Stimulated activated naive CD4-positive, alpha-beta T cell treated with Interleukin-2 at 50 U/mL for 16 hours (primary cell): ENCODE measurements around the gene CDKAL1.
"Not testable (repeated sequence)": the region's sequence is repeated elsewhere in the genome, so short reads cannot be mapped to it uniquely, and the experiment has no call there.

ENCODE experiments used
- DNase-seq: peaks from one replicate; lab custom pipeline; 2025; lab: John Stamatoyannopoulos, UW

CDKAL1 gene

GRCh38 chr6:20800653-20801052 is 266.4 kb downstream of the CDKAL1 start:
- no peak for DNase-seq

- no peak for DNase-seq
These were observed 267.3 kb downstream of the CDKAL1 start for GRCh38 chr6:20801595-20801994.

DNA sequence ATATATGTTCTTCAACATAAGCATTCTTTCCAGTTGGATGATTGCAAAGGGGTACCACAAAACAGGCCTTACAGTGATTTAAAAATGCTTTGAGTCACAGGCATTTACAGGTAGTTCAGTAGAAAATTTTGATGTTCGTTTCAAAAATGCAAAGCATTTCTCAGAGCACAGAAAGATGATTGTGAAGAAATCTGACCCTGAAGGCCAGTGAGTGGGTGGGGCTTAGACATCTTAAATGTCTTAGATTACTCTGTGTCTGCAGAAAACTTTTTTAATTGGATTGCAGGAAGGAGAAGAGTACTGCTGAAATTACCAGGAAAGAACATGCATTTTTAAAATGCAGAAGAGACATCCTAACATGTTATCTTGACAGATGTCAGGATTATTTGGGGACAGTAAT is 268.3 kb downstream of the CDKAL1 start:
- no peak for DNase-seq

- no peak for DNase-seq
These were observed 270.8 kb downstream of the CDKAL1 start for GRCh38 chr6:20805021-20805420.

DNA sequence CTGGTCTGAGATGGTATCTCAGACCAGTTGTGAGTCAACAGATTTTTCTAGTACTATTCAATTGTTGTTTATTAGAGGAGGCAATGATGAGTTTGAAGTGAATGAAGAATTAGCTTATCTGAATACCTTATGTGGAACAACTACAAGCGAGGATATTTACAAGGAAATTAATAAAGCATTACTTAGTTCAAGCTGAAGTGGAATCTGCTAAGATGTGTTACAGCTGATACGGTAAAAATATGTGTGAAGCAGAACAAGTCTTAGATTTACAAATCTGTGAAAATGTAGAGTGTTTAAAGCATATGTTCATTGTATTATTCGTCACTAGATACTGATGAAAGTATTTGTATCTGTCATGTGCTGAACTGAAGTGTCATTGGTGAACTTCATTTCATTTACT is 272.4 kb downstream of the CDKAL1 start:
- DNase-seq, result no peak

DNA sequence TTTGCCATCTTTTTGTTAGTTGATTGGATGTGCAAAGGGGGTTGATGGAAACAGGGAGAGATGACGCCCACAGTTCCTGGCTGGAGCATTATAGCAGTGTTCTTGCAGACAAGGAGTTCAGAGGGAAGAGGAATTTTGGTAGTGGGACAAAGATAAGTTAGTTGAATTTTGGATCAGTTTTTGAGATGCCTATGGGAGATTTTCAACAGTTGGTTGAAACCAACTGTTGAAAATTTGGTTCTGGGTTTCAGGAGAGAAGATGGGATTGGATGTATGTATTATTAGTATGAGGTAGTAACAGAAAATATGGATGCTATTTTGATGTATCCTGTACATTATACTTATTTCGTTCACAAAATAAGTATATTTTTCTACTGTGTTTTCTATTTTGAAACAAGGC is 274.2 kb downstream of the CDKAL1 start:
- DNase-seq, result no peak

DNA sequence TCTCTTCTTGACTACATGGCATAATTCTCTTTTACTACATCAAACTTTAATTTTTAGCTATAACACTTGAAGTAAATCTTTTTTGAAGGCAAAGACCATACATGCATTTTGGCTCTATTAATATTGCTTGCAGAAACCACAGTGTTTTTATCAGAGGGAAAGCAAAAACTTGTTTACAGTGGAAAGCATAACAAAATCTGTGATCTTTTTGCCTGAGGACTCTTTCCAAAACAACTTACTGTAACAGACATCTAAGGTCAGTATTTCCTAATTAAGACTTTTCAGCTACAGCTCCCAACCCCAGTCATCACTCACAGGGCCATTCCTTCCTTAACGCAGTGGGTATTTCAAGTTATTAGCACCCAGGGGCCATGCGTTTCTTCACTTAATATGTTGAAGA is 274.7 kb downstream of the CDKAL1 start:
- no peak for DNase-seq

GRCh38 chr6:20810727-20811108 is 276.5 kb downstream of the CDKAL1 start:
- no peak for DNase-seq

DNA sequence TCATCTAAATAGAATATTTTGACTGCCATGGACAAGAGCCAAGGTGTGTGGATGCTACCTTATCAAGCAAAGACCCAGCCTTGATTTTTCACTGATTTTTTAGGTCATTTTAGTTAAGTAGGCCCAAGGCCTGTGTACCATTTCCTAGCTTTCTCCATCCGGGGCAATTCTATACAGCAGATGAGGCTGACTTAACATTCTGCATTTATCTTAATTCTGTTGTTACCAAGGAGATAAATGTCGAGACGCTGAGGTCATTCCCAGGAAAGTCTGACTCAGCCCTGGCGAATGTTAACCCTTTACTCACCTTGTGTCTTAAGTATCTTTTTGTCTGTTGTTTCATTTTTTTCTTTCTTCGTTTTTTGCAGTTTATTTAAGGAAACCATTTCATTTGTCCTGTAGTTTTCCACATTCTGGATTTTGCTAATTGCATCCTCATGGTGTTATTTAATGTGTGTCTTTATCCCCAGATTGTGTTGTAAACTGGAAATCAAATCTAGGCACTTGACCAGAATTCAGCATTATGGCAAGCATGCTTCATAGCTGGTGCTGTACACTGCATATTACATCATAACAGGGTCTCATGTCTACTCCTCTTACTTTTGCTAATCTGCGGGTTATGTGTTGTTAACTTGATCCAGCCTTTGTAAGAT is 277.0 kb downstream of the CDKAL1 start:
- DNase-seq, result no peak

DNA sequence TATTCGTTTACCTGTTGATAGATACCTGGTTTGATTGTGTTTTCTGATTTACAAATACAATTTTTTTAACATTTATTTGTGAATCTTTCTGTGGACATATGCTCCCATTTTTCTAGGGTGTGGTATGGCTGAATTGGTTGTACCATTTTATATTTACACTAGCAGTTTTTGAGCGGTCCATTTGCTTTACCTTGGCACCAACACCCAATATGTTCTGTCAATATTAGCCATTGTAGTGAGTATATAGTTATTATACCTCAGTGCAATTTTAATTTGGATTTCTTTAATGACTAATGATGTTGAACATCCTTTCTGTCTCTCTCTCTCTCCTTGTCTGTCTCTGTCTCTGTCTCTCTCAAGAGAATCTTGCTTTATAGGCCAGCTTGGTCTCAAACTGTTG is 278.5 kb downstream of the CDKAL1 start:
- DNase-seq, result no peak

DNA sequence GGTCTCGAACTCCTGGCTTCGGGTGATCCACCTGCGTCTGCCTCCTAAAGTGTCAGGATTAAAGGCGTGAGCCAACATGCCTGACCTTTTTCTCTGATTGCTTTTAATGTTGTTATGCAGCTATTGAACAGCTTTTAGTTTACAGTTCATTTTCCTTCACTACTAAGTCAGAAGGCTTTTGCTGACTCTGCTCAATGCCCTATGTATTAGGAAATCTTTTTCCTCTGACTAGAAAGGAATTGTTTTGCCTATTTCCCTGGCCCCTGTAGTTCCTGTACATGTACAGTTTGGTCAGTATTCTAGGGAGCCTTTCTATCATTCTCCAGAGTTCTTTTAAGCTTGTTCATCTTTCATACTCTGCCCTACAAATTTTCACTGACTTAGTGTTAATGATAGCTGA is 280.2 kb downstream of the CDKAL1 start:
- DNase-seq, result no peak

DNA sequence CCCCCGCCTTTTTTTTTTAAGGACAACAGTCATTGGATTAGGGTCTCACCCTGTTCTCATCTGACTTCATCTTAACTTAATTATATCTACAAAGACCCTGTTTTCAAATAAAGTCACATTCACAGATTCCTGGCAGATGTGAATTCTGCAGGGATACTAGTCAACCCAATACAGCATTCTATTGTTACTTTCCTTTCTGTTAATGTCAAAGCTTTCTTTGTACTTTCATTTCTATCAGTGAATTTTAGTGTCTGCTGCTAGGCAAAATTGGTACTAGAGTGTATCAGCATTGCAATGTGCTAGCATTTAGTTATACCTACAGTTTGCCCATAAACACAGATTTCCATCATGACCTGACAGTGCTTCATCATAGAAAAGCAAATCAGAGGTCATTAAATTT is 281.9 kb downstream of the CDKAL1 start:
- DNase-seq, result no peak

DNA sequence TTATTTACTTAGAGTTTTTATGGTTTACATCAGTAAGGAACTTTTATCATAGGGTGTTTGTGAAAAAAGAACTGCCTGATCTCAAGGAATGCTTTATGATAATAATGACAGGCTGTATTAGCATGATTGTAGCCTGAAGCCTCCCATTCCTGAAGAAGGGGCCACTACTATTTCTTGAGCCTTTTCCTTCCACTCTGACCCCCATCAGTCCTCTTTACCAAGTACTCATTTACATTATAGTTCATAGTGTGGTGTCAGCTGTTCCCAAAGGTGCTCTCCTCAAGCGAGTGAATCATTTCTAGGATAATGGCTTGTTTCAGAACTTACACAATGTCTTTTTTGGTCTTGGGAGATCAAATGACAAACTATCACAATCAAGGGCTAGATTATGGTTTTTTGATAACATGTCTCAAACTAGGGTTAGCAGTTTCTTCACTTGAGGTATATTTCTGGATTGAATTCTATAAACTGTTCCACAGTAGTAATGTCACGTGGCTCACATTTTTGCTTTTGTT is 283.6 kb downstream of the CDKAL1 start:
- DNase-seq, result no peak

DNA sequence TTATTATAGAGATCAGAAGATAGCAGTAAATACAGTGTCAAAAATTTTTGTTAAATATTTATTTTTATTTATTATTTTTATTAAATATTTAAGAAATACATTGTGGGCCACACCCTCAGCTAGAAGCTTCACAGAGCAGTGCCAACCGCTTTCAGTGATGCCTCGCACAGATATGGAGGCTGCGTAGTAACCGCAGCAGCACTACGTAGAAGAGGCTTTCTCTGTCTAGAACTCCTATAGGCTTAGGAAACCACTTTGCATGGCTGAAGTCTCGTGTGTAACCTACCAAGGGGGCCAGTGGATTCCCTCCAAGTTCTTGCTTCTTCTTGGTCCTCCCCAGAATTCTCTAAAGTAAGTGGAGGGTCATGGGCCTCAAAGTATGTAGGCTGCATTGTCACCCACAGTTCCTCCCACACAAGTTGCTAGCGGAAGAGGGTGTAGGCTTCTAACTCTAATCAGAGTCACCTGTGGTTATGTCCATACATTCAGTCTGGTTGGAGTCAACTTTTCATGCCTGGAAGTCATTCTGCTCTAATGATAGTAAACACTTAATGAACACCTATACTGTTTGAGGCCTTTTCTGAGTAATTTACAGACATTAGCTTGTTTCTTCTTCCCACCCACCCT is 285.6 kb downstream of the CDKAL1 start:
- DNase-seq, result no peak

DNA sequence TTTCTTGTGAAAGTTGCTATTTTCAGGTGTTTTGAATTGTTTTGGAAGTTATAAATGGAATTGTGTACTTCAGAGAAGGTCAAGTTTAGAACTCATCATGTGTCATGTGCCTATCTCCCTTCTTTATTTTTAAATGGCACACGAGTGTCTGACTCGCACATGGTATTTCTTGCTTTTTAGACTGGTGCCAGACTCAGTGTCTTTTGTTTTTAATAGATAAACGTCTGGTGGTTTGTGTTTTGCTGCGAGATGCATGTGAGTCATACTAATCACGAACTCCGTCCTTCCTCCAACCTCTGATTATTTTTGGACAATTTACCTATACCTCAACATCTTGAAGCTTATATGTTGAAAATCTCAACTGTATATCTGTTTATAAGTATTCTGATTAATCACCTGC is 292.1 kb downstream of the CDKAL1 start:
- DNase-seq, result no peak

GRCh38 chr6:20827798-20828197 is 293.5 kb downstream of the CDKAL1 start:
- DNase-seq, result no peak

DNA sequence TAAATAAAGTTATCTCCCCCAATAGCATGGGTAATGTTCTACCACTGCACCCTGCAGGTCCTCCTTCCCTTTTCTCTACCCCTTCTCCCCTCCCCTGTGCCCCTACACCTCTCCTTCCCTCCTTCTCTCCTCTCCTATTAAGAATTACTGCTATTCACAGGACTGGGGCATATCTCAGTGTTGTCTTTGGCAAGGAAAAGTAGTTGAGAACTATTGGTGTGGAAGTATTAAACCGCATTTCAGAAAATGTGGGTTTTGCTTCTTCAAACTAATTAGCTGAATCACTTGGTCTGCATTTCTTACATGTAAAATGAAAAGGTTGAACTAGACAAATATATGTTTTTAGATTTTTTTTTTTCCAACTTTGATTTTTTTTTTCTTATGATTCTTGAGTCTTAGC is 296.3 kb downstream of the CDKAL1 start:
- DNase-seq, result no peak

- not testable (repeated sequence) for DNase-seq
These were observed 297.0 kb downstream of the CDKAL1 start for GRCh38 chr6:20831251-20831650.

DNA sequence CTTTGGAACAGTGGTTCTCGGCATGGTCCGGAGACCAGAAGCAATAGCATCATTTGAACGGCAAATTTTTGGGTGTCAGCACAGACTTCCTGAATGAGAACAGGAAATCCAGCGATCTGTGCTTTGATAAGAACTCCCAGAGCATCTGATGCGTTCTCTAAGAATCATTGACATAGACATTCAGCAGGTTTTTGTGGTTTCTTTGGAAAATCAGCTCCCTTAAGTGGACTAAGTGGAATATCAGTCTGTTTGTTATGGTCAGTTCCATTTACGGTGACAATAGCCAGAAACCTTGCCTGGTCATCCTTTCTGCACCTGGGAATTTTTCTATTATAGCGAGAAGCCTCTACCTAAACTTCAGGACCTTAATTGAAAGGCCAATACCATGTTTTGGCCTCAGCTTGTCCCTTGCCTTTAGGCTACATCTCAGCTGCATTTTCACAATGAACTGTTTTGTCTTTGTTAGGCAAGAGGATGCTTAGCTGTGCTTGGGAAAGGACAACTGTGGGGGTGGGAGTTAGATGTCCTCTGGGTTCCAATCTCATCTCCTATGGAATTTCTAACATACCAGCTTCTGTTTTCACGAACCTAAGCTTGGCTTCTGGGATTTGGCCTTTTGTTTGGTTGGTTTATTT is 299.7 kb downstream of the CDKAL1 start:
- DNase-seq, result no peak

DNA sequence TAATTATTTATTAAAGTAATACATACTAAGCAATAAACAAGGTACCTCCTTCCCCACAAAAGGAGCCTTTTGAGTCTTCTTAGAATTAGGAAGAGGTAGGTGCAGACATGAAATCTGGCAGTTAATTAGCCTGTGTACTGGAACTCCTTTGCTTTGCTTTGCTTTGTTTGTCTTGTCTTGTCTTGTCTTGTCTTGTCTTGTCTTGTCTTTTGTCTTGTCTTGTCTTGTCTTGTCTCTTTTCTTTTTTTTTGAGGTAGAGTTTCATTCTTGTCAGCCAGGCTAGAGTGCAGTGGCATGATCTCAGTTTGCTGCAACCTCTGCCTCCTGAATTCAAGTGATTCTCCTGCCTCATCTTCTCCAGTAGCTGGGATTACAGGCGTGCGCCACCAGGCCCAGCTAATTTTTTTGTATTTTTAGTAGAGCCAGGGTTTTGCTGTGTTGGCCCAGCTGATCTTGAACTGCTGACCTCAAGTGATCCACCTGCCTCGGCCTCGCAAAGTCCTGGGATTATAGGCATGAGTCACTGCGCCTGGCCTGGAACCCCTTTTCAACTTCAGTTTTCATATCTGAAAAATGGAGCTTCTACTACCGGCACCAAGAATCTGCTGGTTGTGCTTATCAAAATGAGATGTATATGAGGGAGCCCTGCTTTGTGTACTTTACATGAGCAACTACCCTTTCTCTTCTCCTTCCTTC is 301.2 kb downstream of the CDKAL1 start:
- no peak for DNase-seq

GRCh38 chr6:20837189-20837588 is 302.9 kb downstream of the CDKAL1 start:
- no peak for DNase-seq

- no peak for DNase-seq
These were observed 303.9 kb downstream of the CDKAL1 start for GRCh38 chr6:20838113-20838512.

GRCh38 chr6:20839630-20840029 is 305.4 kb downstream of the CDKAL1 start:
- DNase-seq, result no peak
